ENCODE results near the gene UGT1A3. TPM values are rescaled to one million over a fixed set of nuclear protein-coding genes. Genes with fewer than 3 reads are reported as not detected.

UGT1A3 gene
- total RNA-seq, 2 experiments from 2014 or later: not detected

DNA sequence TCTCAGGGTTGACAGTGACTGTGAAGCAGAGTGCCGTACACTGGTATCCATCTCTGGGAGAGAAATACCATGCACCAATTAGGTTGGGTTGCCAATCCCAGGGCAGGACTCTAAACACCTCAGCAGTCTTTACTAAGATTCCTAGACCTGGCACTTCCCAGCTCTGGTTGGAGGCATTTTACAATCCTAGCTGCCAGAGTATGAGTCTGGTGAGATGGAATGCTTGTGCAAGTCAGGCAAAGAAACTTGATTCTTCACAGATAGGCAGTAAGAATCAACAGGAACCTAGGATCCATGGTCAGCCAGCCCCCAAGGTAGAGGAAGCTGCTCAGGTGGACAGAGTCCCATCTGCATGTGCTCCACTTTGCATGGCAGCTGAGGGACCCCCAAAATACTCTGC is 22.1 kb upstream of the UGT1A3 start:
- no peak overlapping the region for H3K4me3 ChIP-seq (ENCODE audit: low read length)
- peaks cover 3 to 4% of the 10 kb centered on the region in 2 experiments for H3K9me3 ChIP-seq (ENCODE audit: control insufficient read depth in 1 of 2, insufficient read depth in 1 of 2, low read length in 2 of 2)
- CTCF ChIA-PET: interaction anchor here (0.7 kb wide), 1 partner anchor 880 kb away, joined by 3 read pairs; no protein-coding TSS in a partner anchor

DNA sequence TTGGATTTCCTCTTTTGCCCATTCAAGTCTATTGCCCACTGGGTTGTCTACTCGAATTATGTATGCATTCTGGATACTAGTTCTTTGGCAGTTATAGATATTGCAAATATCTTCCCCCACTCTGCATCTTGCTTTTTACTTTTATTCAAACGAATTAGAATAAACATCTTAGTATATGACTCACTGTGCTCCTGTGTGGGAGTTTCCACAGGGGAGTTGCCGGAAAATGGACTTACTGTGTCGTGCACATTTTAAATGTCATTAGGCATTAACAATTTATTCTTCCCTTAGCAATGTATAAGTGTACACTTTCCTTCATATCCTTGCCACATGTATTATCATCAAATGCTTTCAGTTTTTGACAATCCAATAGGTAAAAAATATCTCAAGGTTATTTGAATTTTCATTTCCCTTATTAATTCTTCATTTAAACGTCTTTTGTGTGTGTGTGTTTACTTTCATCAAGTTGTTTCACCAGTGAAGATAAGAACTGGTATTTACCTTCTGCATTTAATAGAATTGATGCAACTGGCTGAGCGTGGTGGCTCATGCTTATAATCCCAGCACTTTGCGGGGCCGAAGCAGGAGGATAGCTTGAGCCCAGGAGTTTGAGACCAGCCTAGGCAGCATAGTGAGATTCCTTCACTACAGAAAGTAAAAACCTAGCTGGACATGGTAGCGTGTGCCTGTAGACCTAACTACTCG is 20.8 kb upstream of the UGT1A3 start:
- Mint-ChIP-seq H3K27ac (no peak overlapping the region), H3K27me3 (peaks cover 31% of the 10 kb centered on the region), H3K9me3 (peaks cover 3% of the 10 kb centered on the region), H3K4me1 (ENCODE audit: low read depth) (no peaks in the 10 kb centered on the region), H3K36me3 (ENCODE audit: low read depth) (no peaks in the 10 kb centered on the region), H3K4me3 (no peak overlapping the region)
- Histone ChIP-seq H3K4me3 (ENCODE audit: low read length) (no peak overlapping the region), H3K4me1 (ENCODE audit: insufficient read depth, low read length) (no peaks in the 10 kb centered on the region), H3K9me3 (ENCODE audit: control insufficient read depth in 1 of 2, insufficient read depth in 1 of 2, low read length in 2 of 2) (peaks cover 3 to 4% of the 10 kb centered on the region in 2 experiments), H3K36me3 (ENCODE audit: insufficient read depth, low read length) (no peaks in the 10 kb centered on the region), H3K27ac (ENCODE audit: low read depth in 1 of 2, low read length in 2 of 2) (no peak overlapping the region), H3K27me3 (ENCODE audit: control insufficient read depth in 1 of 2, insufficient read depth in 2 of 2, low read length in 2 of 2) (peaks cover 4 to 6% of the 10 kb centered on the region in 2 experiments)
- ChIA-PET CTCF (no interaction called here), POLR2A (no interaction called here)
- intact Hi-C loops (cut with DNase I, micrococcal nuclease): no loop called here
- TF ChIP-seq, protein P1, sequence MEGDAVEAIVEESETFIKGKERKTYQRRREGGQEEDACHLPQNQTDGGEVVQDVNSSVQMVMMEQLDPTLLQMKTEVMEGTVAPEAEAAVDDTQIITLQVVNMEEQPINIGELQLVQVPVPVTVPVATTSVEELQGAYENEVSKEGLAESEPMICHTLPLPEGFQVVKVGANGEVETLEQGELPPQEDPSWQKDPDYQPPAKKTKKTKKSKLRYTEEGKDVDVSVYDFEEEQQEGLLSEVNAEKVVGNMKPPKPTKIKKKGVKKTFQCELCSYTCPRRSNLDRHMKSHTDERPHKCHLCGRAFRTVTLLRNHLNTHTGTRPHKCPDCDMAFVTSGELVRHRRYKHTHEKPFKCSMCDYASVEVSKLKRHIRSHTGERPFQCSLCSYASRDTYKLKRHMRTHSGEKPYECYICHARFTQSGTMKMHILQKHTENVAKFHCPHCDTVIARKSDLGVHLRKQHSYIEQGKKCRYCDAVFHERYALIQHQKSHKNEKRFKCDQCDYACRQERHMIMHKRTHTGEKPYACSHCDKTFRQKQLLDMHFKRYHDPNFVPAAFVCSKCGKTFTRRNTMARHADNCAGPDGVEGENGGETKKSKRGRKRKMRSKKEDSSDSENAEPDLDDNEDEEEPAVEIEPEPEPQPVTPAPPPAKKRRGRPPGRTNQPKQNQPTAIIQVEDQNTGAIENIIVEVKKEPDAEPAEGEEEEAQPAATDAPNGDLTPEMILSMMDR (IDR thresholded peaks at IDR 0.05): no peak
- DNase-seq (no peak), ATAC-seq (ENCODE audit: poor library complexity) (no peak)

More for the DNA sequence above, 22.1 kb upstream of the UGT1A3 start:
- no peaks in the 10 kb centered on the region for H3K4me1 Mint-ChIP-seq (ENCODE audit: low read depth)
- no peak for DNase-seq
- Histone ChIP-seq H3K36me3 (ENCODE audit: insufficient read depth, low read length) (no peaks in the 10 kb centered on the region), H3K27ac (ENCODE audit: low read depth in 1 of 2, low read length in 2 of 2) (no peak overlapping the region), H3K27me3 (ENCODE audit: control insufficient read depth in 1 of 2, insufficient read depth in 2 of 2, low read length in 2 of 2) (peaks cover 0 to 6% of the 10 kb centered on the region in 2 experiments), H3K4me1 (ENCODE audit: insufficient read depth, low read length) (no peaks in the 10 kb centered on the region)
- POLR2A ChIA-PET: no interaction called here
- H3K4me3 Mint-ChIP-seq: no peak overlapping the region
- H3K9me3 Mint-ChIP-seq: peaks cover 3% of the 10 kb centered on the region
- intact Hi-C loops (cut with DNase I, micrococcal nuclease): no loop called here
- no peaks in the 10 kb centered on the region for H3K36me3 Mint-ChIP-seq (ENCODE audit: low read depth)
- H3K27ac Mint-ChIP-seq: no peak overlapping the region
- H3K27me3 Mint-ChIP-seq: peaks cover 25% of the 10 kb centered on the region
- TF ChIP-seq, protein P1 (IDR thresholded peaks at IDR 0.05): no peak
- ATAC-seq (ENCODE audit: poor library complexity): no peak

DNA sequence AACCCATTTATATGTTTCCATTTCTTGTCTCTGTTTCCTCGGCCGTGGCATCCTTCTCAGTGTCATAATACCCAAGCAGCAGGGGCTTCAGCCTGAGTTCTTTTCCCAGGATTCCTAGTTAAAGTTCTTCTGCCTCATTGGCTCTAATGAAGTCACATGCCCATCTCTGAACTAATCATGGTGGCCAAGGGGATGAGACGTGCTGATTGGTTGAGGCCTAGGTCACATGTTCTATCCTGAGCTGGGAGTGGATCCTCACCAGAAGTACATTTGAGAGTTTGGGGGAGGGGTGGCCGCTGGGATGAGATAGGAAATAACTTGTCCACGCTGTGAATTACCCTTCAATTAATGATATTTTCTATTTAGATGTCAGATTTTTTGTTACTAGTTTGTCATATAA is 19.9 kb upstream of the UGT1A3 start:
- peaks cover 3% of the 10 kb centered on the region for H3K9me3 Mint-ChIP-seq
- TF ChIP-seq, protein P1 (IDR thresholded peaks at IDR 0.05): no peak
- no peaks in the 10 kb centered on the region for H3K36me3 ChIP-seq (ENCODE audit: insufficient read depth, low read length)
- H3K9me3 ChIP-seq (ENCODE audit: control insufficient read depth in 1 of 2, insufficient read depth in 1 of 2, low read length in 2 of 2): peaks cover under 1 to 4% of the 10 kb centered on the region in 2 experiments
- H3K27me3 Mint-ChIP-seq: peaks cover 35% of the 10 kb centered on the region
- no peaks in the 10 kb centered on the region for H3K4me1 ChIP-seq (ENCODE audit: insufficient read depth, low read length)
- H3K36me3 Mint-ChIP-seq (ENCODE audit: low read depth): no peaks in the 10 kb centered on the region
- no peak for DNase-seq
- no peak overlapping the region for H3K27ac Mint-ChIP-seq
- CTCF ChIA-PET: no interaction called here
- intact Hi-C loops (cut with DNase I, micrococcal nuclease): no loop called here
- POLR2A ChIA-PET: no interaction called here
- H3K4me1 Mint-ChIP-seq (ENCODE audit: low read depth): no peaks in the 10 kb centered on the region
- H3K4me3 Mint-ChIP-seq: no peak overlapping the region
- H3K4me3 ChIP-seq (ENCODE audit: low read length): no peak overlapping the region
- ATAC-seq (ENCODE audit: poor library complexity): no peak
- no peak overlapping the region for H3K27ac ChIP-seq (ENCODE audit: low read depth in 1 of 2, low read length in 2 of 2)
- H3K27me3 ChIP-seq (ENCODE audit: control insufficient read depth in 1 of 2, insufficient read depth in 2 of 2, low read length in 2 of 2): peaks cover 4 to 6% of the 10 kb centered on the region in 2 experiments
